Putamen (tissue), 1 donor: ENCODE results near the gene POLR3H.
"Not testable (repeated sequence)": the region's sequence is repeated elsewhere in the genome, so short reads cannot be mapped to it uniquely, and the experiment has no call there.

Experiments
- DNase-seq: peaks from one replicate; pipeline ENCODE4 v3.0.0-alpha.2; 2016; ENCODE audit warnings: low spot score

Gene POLR3H, protein sequence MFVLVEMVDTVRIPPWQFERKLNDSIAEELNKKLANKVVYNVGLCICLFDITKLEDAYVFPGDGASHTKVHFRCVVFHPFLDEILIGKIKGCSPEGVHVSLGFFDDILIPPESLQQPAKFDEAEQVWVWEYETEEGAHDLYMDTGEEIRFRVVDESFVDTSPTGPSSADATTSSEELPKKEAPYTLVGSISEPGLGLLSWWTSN

DNA sequence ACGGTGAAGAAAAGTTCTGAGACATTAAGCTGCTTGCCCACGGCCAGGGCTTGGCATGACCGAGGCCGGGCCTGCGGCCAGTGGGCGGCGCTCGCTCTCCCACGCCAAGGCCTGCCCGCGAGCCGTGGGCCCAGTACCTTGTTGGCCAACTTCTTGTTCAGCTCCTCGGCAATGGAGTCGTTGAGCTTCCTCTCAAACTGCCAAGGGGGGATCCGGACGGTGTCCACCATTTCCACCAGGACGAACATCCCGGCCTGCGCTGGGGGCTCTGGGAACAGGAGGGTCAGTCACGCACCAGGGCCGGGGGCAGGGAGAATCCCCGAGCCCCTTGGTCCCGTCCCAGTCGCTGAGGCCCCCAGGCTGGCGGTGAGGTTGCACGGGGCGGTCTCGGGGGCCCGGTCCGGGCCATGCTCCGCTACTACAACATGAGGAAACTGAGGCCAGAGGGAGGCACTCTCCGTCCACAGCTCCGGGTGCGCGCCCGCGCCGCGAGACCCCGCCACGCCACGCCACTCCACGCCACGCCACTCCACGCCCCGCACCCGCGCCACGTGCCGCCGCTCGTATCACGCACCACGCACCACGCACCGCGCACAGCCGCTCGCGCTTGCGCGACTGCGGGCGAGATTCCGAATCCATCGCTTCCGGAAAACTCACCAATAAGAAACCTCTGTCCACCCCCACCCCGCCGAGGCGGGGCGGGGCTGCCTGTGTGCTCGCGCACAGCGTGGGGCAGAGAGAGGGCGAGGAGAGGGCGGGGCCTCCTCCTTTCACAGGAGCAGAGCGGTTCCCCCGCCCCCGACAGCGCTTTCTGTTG is at the start of gene POLR3H:
Gene POLR3H, minus strand, starts transcription at position 617 of the 817 bp plus-strand sequence. Its CDS starts 369 bp downstream, at position 248.
- peak; percentile 99 for DNase-seq

DNA sequence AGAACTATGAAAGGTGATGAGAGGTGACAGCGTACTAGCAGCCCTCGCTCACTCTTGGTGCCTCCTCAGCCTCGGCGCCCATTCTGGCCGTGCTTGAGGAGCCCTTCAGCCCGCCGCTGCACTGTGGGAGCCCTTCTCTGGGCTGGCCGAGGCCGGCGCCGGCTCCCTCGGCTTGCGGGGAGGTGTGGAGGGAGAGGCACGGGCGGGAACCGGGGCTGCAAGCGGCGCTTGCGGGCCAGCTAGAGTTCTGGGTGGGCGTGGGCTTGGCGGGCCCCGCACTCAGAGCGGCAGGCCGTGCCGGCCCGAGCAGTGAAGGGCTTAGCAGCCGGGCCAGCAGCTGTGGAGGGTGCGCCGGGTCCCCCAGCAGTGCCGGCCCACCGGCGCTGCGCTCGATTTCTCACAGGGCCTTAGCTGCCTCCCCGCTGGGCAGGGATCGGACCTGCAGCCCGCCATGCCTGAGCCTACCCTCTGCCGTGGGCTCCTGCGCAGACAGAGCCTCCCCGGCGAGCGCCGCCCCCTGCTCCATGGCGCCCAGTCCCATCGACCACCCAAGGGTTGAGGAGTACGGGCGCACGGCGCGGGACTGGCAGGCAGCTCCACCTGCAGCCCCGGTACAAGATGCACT is 49.2 kb upstream of the POLR3H start:
- not testable (repeated sequence) for DNase-seq

DNA sequence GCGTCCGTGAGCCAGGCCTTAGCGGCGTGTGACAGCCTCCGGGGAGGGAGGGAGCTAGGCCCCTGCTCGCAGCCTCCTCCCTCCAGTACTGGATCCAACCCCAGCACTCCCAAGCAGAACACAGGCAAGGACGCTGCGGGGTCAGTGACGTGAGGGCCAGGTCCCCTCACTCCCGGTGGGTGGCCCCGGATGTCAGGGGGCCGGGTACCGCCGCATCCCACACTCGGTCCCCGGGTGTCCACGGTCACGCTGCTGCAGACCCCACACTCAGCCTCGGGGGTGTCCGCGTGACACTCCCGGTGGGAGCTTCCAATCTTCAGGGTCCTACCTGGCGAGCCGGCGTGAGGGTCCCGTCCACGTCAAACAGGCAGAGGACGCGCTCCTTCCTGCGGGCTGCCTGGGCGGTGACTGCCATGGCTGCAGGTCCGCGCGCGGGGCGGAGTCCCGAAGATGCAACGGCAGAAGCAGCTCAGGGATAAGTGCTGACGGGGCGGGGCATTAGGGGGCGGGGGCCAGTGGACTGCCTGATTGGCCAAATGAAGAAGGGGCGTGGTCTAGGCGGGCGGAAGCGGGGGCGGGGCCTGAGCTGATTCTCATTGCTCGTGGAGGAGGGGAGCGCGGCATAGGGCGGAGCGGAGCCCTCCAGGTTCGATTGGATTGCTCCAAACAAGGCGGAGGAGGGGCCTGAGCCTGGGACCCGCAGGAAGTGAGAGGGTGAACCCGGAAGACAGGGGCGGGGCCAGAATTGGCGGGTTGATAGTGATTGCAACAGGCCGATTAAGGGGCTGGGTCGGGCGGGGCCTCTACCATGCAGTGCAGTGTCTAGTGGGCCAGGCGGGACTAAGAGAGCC is 45.3 kb upstream of the POLR3H start, which contains the start of gene PMM1:
Gene PMM1, minus strand, starts transcription at position 450 of the 851 bp plus-strand sequence. Its CDS starts 35 bp downstream, at position 415.
- DNase-seq: peak; percentile 100

DNA sequence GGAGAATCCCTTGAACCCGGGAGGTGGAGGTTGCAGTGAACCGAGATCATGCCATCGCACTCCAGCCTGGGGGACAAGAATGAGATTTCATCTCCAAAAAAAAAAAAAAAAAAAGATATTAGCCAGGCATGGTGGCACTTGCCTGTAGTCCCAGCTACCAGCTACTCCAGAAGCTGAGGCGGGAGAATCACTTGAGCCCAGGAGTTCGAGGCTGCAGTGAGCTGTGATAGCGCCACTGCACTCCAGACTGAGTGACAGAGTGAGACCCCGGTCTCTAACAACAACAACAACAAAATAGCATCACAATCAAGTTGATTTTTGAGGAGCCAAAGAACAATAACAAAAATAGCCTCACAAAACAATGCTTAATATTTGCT is 43.1 kb upstream of the POLR3H start:
- DNase-seq: no peak

DNA sequence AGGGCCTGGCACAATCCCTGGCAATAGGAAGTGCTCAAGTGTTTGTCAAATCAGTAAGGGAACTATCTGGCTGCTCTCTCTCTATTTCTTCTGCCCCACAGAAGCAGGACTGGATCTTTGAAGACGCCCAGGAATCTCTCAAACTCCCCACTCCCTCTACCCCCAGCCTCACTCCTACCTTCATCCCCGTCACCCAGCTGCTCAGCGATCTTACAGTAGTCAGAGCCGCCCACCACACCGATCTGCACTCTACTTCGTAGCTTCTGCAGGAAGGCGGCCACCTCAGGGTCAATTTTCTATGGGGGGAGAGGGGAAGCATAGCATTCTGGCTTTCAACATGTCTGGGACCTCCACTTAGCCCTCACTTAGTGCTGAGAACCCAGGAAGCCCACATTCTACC is 41.6 kb upstream of the POLR3H start:
- no peak for DNase-seq

GRCh38 chr22:41584881-41585280 is 40.6 kb upstream of the POLR3H start:
- no peak for DNase-seq

- DNase-seq: no peak
Observed at GRCh38 chr22:41582694-41583093, 38.4 kb upstream of the POLR3H start.

- DNase-seq: no peak
Observed at GRCh38 chr22:41579997-41580355, 35.7 kb upstream of the POLR3H start.

DNA sequence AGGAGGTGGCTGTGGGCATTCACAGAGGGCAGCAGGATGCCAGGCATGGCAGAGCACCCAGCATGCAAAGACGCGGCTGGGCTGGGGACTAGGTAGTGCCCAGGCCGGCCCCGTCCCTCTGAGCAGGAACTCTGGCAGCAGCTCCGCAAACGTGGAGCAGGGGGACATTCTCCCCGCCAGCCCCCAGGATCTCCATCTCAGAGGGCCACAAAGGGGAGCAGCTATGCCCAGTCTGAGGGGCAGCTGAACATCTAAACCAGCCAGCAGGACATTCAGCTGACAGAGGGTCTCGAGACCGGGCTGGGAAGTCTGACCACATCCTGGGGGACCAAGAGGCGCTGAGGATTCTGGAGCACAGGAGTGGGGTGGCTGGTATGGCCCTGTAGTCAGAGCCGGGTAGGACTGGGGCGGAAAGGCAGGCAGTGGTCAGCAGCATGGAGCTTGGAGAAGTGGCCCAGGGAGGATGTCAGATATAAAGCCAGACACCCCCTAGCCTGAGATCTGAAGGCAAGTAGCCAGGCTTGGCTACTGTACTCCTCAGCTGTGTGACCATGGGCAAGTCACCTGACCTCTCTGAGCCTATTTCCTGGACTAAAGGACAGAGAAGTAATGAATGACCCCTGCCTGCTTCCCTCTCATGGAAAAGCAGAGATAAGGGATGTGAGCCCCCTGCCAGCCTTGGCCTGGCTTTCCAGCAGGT is 35.2 kb upstream of the POLR3H start:
- DNase-seq: no peak

DNA sequence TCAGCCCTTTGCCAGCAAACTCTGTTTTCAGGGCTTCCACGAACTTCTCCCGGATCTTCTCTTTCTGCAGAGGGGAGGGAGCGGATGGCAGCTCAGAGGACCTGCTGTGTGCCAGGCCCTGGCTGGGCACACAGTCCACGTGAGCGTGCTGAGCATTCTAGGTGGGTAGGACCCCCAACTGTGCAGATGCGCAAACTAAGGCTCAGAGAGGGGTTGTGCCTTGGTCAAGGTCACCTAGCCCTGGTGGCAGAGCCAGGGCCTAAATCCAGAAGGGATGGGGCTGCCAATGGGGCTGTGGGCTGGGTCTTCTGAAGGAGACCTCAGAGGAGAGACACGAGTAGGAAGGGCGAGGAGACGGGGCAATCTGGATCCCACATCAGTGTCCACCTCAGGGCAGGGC is 34.5 kb upstream of the POLR3H start:
- no peak for DNase-seq

GRCh38 chr22:41578114-41578513 is 33.8 kb upstream of the POLR3H start:
- DNase-seq: no peak

DNA sequence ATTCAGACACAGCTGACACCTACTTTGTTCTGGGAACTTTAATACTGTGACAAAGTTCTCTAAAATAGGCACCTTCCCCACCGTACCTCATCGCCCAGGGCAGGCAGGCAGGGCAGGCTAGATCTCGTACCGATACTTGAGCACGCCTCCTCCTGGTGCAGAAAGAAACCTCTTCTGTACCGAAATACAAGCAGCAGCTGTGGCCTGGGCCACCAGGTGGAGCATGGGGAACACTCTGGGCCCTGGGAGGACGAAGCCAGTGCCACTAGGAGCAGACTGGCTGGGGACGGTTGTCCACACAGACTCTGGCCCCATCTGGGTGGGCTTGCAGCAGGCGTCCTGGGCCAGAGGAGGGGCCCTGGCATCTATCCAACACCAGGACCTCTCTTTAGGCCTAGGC is 32.6 kb upstream of the POLR3H start:
- DNase-seq: no peak

DNA sequence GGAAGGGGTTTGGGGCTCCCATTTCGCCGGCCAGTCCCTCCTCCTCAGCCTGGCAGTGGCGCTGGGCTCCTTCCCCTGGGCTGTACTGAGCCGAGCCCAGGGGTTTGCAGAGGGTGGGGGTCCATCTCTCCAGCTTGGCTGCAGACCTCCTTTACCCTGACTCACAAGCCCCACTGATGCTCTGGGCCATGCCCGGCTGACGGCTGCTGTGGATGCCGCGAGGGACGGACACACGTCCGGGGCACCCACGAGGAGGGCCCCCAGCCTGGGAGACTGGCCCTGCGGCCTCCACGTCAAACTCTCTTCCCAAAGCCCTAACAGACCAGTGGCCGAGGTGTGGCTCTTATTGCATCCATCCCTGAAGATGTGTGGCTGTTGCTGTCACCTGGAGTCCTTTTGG is 31.3 kb upstream of the POLR3H start:
- DNase-seq: no peak

GRCh38 chr22:41574847-41575381 is 30.6 kb upstream of the POLR3H start:
- no peak for DNase-seq

DNA sequence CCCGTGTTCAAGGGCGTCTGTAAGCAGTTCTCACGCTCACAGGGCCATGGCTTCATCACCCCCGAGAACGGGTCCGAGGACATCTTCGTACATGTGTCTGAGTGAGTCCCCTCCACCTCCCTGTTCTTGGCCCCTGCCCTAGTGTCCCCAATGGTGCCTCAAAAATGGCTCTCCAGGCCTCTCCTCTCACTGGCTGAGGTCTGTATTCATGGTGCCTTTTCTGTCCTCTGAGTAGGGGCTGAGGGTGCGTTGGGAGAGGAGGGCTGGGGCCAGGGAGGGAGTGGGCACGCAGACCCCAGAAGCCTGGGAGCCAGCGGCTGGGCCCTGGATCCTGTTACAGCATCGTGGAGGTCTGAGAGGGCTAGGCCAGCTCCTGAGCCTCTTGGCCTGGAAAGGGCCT is 29.4 kb upstream of the POLR3H start:
- DNase-seq: no peak

GRCh38 chr22:41572305-41572704 is 28.0 kb upstream of the POLR3H start:
- not testable (repeated sequence) for DNase-seq

GRCh38 chr22:41571786-41572185 is 27.5 kb upstream of the POLR3H start:
- DNase-seq: no peak

DNA sequence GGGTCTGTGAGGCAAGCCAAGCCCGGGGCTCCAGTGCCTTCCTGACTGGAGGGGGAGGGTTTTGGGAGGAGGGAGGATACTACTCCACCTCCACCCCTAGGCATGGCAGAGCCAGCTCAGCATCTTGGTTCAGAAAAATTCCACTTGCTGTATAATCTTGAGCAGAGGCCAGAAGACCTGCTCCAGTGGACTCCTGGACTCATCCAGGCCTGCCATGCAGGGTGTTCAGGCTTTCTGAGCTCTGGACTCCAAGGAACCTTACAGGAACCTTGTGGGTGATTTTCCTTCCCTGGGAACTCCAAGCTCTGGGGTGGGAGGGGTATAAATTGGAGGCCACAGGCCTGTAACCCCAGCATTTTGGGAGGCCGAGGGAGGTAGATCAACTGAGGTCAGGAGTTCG is 26.0 kb upstream of the POLR3H start:
- no peak for DNase-seq

DNA sequence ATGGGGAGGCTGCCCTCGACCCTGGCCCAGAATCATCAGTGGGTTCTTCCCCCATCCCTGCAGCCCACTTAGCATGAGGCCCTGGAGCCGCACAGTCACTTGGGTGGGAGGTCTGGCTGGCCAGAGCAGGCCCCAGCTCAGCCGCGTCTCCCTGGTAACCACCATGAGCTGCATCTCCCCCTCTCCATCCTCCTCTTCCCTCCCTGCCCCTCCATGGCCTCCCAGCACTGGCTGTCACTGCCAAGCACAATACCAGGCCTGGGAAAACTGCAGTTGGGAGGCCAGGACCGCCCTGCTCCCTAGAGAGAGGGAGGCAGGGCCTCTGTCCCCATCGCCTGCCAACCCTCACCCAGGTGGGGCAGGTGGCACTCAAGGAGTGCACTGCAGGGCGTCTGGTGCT is 24.5 kb upstream of the POLR3H start:
- no peak for DNase-seq

GRCh38 chr22:41567512-41567768 is 23.2 kb upstream of the POLR3H start:
- DNase-seq: no peak

DNA sequence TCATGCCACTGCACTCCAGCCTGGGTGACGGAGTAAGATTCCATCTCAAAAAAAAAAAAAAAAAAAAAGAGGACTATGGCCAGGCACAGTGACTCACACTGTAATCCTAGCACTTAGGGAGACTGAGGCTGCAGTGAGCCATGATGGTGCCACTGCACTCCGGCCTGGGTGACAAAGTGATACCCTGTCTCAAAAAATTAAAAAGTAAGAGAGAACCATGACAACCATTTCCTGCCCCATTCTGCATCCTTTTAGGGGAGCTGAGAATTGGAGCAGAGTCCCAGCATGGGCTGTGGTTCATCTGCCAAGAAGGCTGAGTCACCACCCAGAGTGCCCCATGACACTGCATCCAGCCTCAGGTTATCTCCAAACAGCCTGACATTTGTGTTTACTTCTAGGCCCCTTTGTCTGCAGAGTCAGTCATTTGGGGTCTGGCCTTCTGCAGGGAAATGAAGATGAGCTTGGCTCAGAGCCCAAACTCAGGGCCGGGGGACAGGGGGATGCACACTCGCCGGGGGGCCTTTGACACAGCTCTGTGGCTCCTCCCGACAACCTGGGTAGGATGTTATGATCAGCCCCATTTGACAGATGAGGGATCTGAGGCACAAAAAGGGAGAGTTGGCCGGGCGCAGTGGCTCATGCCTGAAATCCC is 21.3 kb upstream of the POLR3H start:
- DNase-seq: no peak
